NCI-H1105 treated with DMSO at 0.1 percent for 48 hours (cell line): ENCODE data around the gene NTN3.
A peak's percentile ranks its signal among the peaks of the same experiment; 100 is the strongest.
"Not testable (repeated sequence)": the region's sequence is repeated elsewhere in the genome, so short reads cannot be mapped to it uniquely, and the experiment has no call there.

Experiments
- DNase-seq: peaks from one replicate; lab custom pipeline; 2025; lab: John Stamatoyannopoulos, UW

Gene NTN3

DNA sequence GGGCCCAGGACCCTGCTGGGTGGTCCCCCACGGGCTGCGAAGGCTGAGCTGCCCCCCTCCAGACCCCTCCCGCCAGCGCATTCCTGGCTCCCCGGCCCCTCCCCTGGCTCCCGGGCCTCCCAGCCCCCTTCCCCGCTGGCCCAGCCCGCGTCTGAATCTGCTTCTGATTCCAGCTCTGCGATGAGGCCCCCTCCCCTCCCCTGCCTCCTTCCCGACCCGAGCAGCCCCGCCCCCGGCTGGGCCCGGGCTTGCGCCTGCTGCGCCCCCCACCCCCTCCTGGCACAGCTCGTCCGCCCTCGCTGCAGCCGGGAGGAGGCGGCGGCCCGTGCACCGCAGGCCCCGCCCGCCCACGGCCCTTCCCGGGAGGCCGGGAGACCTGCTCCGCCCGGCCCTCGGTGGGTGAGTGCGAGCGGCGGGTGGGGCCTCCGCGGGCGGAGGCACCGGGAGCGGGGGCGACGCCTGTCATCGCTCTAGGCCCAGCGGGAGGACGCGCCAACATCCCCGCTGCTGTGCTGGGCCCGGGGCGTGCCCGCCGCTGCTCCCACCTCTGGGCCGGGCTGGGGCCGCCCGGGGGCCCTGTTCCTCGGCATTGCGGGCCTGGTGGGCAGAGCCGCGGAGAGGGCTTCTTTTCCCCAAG lies at the start of gene NTN3:
Gene NTN3 (plus strand): TSS at position 282 of the 637 bp plus-strand sequence. CDS start 405 bp downstream, outside the sequence.
- peak; percentile 21 for DNase-seq

DNA sequence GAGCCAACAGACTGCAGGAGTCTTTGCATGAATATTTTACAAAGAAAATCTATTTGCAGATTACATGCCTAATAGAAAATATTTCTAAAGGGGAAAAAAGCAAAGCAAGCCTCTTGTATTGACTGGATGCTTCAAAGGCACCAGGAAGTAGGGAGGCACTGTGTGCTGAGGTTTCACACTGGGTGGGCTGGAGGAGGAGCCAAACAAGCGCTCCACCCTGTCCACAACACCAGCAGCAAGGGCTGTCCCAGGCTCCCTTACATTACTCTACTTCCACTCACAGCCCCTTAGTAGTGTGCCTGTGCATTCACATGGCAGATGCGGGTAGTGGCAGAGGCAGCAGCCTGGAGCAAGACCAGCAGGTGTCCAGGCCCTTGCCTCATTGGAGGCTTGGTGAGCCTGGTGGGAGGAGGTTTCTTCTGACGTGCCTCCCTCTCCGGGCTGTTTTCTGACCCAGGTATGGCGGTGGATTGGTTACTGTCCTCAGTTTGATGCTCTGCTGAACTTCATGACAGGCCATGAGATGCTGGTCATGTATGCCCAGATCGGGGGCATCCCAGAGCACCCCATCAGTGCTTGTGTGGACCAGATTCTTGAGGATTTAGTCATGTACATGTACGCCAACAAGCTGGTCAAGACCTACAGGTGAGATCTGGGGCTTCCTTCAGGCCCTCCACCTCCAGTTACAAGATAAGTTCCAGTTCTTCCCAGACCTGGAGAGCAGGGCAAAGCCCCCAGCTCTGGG lies 48.8 kb upstream of the NTN3 start:
- DNase-seq = no peak

DNA sequence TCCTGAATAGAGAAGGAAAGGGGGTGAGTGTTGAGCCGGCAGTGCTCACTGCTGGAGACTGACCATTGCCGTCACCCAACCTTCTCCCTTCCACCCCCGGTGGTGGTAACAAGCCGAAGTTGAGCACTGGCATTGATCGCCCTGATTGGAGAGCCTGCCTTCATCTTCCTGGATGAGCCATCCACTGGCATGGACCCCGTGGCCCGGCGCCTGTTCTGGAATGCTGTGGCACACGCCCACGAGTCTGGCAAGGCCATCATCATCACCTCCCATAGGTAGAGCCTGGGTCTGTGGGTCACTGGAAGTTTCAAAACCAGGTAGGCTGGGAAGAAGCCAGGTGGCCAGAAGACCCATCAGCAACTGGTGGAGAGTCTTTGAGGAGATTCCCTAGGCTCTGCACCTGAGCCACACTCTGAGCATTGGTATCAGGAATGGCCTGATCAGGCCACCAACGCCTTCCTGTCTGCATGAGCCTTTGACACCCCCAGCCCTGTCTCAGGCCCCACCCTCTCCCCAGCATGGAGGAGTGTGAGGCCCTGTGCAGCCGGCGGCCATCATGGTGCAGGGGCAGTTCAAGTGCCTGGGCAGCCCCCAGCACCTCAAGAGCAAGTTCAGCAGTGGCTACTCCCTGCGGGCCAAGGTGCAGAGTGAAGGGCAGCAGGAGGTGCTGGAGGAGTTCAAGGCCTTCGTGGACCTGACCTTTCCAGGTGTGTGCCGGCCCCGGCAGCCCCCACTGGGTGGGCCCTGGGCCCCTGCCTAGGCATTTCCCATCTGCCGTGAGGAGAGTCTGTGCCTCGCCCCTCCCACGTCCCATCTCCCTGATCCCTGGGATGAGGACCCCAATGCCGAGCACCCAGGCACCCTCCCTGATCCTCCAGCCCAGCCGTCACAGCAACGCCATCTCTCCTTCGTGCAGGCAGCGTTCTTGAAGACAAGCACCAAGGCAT lies 46.8 kb upstream of the NTN3 start:
- no peak for DNase-seq

DNA sequence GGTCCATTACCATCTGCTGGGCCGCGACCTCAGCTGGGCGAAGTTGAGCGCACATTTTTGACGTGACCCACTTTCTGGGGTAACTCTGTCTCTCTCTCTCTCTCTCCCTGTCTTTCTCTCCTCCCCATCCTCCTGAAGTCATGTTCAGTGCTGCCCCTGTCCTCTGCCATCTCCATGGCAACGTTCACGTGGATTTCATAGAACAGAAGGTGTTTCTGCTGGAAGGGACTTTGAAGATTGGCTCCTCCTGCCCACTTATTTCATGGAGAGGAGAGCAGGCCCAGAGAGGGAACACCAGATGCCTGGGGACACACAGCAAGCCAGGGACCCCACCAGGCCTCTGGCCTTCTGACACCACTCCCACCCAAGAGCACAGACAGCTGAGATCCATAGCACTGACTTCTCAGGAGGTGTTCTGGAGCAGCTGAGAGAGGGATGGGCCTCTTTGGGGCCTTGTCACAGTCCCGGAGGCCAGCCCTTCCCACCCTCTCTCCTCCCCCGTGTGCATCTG lies 46.0 kb upstream of the NTN3 start:
- no peak for DNase-seq

DNA sequence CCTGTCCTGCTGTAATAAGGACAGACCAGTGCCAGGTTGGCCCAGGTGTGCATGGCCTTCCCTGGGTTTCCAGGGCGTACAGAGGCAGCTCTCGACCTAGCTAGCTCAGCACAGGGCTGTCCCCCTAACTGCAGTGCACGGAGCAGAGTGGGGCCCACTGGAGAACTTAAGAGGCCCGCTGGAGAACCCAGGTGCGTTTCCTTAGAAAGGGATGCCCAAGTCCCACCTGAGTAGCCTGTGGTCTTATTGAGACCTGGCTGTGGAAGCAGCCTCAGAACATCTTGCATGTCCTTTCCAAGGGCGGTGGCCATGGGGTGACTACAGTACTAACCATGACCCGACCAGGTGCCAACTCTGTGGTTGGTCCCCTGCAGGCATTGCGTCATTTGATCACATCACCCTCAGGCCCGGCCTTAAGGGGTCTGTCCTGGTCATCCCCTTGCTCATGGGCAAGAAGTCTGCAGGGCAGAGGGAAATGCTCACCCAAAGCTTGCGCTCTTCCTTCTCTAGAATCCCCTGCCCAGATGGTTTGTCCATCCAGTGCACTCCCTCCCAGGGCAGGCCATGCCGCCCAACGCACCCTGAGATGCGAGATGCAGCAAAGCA lies 45.2 kb upstream of the NTN3 start:
- DNase-seq = no peak

DNA sequence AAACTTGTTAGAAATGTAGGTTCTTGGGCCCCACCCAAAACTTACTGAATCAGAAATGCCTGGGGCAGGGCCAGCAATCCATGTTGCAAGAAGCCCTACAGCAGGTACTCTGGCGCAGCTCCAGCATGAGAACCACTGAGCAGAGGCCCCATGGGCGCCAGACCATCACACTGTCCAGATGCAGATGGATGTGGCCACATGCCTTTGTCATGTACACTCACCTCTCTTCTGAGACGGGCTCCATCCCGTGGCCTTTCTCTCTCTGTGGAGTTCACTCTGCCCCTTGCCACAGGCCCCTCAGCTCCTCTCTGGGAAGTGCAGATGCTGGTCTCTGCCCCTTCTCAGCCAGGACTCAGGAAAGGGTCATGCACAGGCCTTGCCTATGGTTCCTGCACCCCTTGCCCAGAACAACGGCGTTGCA lies 44.1 kb upstream of the NTN3 start:
- no peak for DNase-seq

DNA sequence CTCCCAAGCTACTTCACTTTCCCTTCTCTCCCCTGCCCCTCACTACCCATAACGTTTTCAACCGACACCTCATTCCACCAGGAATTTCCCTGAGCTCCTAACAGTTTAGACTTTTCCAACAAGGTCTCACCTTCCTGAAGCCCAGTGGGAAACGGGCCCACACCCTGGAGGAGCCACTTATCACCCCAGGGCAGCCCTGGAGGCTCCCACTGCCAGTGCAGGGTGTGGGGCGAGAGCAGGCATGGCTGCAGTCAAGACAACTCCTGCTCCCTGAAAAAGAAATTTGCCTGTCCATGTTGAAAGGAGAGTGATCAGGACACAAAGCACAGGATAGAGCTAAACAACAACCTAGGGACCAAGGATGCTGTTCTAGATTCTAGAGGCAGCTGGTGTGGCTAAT lies 43.6 kb upstream of the NTN3 start:
- DNase-seq = no peak

DNA sequence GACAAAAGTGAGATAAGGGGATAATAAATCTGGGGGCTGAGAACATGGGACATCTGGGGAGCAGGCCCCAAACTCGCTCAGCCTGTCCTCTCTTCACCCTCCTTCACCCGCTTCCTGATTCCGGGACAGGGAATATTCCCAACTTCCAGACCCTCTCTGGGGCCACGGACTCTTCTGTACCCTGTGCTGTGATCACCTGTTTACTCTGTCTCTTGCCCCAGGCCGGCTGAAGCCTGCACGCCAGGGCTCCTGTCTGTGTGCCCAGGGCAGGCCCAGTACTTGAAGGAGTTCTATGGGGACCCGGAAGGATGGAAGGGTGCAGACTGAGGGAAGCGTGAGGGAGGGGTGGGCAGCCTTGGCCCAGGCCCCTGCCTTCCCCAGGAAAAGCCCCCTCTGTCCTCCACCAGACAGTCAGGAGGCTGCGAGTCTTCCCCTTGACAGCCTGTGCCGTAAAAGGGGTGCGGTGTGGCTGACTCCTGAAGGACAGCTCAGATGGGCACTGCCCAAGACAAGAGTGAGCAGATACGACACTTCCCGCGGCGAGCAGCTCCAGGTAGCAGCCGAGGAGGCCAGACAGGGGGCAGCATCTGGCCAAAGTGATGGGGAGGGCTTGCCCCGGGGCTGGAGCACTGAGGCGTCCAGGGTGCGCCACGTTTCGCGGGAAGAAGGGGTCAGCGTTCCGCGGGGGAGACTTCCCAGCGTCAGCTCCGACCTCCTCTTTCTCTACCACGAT lies 42.9 kb upstream of the NTN3 start:
- DNase-seq = no peak

DNA sequence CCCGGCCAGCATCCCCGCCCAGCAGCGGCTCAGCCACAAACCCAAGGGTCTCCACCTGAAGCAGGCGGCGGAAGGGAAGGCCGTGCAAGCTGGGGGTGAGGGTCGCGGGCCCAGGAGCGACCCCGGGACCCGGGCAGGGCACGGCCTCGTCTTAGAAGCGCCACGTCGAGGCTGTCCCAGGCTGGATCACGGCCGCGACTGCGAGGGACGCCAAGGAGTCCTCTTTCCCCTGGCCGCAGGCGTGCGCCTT lies 42.4 kb upstream of the NTN3 start:
- DNase-seq = no peak

DNA sequence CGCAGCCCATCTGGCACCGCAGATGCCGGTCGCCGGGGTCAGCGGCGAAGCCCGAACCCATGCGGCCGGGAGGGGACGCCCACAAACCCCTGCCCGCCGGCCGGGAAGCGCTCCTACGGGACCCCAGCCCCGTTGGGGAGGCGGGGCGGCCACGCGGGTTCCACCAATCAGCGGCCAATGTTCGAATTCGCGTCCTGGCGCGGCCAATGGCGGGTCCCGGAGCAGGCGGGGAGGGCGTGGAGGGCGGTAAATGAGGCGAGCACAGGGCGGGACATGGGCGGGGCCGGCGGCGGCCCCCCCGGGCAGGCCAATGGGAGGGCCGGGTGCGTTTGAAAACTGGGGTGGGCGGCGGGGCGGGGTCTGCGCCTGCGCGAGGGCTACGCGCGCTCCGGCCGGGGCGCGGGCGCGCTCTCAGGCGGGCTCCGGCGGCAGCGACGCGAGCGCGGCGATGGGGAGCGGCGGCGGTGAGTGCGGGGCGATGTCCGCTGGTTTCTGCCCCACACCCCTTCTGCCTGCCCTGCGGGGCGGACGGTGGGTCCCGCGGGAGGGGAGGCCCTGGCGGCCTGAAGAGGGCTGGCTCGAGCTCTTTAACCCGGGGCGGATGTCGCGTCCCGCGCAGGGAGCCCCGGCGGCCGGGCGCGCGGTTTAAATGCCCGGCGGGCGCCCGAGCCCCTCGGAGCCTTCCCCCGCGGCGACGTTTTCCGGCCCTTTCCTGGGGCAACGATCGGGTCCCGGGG lies 41.9 kb upstream of the NTN3 start, which contains the start of gene CCNF:
Gene CCNF (plus strand): TSS at position 414 of the 737 bp plus-strand sequence. CDS start 35 bp downstream, at position 449.
- DNase-seq = peak; percentile 82

DNA sequence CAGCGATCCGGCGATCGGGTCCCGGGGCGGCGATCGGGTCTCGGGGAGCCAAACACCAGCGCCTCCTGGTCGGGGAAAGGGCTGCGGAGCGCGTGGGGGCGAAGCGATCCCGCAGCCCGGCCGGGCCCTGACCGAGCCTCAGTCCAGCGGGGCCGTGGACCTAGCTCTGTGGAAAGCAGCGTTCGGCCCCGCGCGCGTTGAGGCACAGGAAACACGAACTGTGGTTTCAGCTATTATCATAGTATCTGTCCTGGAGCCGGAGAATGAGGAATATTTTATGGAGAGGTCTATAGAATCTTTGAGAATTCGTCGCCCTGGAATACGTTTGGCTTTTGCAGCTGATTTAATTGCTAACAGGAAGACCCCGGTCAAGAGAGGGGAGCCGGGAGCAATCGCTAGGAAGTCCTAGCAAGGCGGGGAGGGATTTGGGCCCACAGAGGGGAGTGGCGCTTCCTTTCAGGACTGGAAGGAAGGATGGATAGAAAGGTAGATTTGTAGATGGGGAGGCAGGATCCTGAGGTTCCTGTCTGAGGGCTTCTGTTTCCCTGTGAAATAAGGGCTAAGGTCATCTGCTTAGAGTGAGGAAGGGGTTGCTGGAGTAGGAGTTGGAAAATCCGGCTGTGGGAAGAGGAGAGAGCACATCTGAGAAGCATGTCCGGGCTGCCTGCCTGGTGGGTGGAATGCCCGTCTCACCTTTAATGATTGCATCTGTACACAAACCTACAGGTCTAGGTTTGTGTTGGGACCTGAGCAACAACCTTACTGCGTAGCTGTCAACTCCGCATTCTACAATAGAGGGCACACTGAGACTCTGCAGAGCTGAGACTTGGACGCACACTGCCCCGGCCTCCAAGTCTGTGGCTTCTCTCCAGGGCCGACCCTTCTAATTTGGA lies 41.1 kb upstream of the NTN3 start:
- peak; percentile 7 for DNase-seq

DNA sequence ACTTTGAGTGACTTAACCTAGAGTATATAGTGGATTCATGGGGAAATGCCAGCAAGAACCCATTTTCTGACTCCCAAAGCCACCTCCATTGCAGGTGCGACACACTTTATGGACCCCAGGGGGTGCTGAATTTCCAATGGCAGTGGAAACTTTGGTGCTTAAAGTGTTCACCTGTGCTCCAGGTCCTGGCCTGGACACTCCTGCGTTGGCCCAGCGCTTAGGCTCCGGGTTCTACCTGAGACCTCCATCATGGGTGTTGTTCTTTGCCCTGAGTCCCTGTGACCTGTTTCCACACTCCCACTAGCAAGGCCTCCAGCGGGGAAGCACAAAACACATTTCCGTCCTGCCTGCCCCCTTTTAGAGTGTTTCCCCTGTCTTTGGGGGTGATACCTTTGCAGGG lies 38.8 kb upstream of the NTN3 start:
- DNase-seq = no peak

DNA sequence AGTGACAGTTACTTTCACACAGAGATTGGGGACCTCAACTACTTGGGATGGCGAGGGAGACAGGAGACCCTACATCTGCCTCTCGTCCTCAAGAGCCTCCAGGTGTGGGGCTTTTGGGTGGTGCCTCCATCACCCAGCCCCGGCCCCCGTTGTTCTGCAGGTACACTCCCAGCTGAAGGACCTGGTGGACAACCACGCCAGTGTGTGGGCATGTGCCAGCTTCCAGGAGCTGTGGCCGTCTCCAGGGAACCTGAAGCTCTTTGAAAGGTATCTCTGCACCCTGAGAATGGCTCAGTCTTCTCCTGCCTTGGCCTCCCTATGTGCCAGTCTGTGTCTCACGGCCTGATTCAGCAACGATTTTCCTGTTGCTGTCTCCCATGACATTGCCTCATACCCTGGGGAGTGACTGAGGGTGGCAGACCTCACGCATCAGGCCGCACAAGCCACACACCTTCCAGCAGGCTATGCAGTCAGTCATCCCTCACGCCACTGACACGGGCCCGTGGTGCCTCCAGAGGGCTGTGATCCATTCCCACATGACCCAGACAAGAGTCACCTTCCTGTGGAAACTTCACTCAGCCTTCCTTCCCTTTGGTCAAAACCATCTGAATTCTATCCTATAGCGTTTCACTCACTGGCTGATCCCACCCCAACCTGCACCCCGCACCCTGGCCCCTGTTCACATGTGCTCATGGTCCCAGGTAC lies 38.1 kb upstream of the NTN3 start:
- DNase-seq = no peak

DNA sequence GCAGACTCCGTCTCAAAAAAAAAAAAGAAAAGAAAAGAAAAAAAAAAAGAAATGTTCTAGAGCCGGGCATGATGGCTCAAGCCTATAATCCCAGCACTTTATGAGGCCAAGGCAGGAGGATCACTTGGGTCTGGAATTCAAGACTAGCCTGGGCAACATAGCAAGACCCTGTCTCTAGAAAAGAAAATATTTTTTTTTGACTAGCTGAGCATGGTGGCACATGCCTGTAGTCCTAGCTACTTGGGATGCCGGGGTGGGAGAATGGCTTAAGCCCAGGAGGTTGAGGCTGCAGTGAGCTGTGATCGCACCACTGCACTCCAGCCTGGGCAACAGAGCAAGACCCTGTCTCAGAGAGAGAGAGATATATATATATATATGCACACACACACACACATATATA lies 35.9 kb upstream of the NTN3 start:
- DNase-seq = not testable (repeated sequence)

DNA sequence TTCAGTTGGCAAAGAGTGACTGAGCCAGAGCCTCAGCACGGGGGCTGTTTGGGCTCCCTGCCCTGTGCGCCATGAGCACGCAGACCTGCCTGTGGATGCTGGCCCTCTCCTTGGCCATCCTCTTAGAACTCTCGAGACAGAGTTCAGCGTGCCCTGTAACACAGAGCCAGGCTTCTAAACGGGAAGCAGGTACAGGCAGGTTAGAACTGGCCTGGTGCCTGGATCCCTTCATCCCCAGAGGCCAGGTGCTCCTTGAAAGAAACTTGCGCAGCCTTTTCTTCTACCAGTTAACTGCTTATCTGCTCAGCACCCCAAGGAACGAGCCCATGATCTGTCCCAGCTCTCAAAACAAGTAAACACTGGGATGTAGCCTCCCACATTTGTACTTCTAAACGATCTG lies 35.0 kb upstream of the NTN3 start:
- no peak for DNase-seq

DNA sequence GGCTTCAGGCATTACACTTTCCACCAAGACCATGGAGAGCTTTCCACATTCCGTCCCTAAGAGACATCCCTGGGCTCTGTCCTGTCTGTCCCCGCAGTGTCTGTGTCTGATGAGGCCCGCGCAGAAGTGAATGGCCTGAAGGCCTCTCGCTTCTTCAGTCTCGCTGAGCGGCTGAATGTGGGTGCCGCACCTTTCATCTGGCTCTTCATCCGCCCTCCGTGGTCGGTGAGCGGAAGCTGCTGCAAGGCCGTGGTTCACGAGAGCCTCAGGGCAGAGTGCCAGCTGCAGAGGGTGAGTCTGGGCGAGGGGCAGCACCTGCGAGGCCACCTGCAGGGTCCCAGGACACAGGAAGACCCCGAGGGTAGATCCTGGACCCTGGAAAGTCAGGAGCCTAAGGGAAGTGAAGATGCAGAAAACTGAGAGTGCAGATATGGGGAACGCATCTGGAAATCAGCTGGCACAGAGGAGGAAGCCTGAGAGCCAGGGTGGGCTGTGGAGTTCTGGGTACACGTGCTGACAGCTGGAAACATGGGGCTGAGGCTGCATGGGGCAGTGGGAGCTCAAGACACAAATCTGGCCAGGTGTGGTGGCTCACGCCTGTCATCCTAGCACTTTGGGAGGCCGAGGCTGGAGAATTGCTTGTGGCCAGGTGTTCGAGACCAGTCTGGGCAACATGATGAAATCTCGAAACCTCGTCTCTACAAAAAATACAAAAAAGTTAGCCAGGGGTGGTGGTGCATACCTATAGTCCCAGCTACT lies 33.9 kb upstream of the NTN3 start:
- DNase-seq = no peak

DNA sequence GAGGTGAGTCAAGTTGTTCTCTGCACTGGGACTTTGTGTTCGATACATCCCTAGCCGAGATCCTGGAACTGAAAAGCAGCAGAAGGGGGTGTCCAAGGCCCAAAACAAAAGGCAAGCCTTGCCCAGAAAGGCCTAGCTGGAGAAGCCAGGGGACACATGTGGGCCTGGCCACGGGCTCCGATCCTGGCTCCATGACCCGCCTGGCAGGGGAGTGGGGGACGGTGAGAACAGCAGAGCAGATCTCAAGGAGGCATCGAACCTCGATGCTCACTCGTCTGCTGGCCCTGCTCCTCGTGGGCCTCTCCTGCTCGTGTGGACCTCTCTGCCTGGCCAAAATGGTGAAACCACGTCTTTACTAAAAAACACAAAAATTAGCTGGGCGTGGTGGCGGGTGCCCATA lies 33.0 kb upstream of the NTN3 start:
- DNase-seq = no peak

DNA sequence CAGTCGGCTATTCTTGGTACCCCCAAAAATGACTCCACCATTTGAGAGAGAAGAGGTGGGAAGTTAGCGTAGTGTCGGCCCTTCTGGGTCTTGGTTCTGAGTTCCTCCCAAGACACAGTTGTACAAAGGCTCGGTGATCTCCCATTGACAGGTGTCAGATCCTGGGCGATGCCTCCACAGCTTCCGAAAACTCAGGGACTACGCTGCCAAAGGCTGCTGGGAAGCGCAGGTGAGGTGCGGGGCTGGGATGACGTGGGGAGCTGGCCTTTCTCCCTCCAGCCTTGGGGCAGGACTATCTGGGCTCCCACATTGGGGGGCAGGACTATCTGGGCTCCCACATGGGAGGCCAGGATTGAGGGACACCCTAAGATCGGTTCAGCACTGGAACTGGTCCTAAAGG lies 31.5 kb upstream of the NTN3 start:
- DNase-seq = no peak
